Activated CD8-positive, alpha-beta memory T cell treated with anti-CD3 and anti-CD28 coated beads, Interleukin-2, amount 10 ng/mL, durations not matched to agents 7 days and 5 days (primary cell): ENCODE measurements around the gene FBXO11. TPM values are rescaled to one million over a fixed set of nuclear protein-coding genes. Genes with fewer than 3 reads are reported as not detected.
"Not testable (repeated sequence)": the region's sequence is repeated elsewhere in the genome, so short reads cannot be mapped to it uniquely, and the experiment has no call there.

ENCODE experiments used
- ATAC-seq: fragments of 150-1000 bp; cut with Tn5 transposase; one replicate; pipeline ENCODE4 v1.10.0; 2021; ENCODE audit warnings: moderate library complexity
- CTCF ChIA-PET: fragments of 350-600 bp; sonication (Branson Sonifier 250); formaldehyde crosslinking; loops from one replicate; lab custom pipeline; 2021; ENCODE audit warnings: antibody characterized with exemption; lab: Charles Lee
- DNase-seq: peaks from one replicate; pipeline ENCODE4 v3.0.0-alpha.2; 2020
- H3K27ac Mint-ChIP-seq: one replicate; pipeline ENCODE4 v1.8.0; 2021; ENCODE audit warnings: mild to moderate bottlenecking, mixed read lengths
- H3K27me3 Mint-ChIP-seq: one replicate; pipeline ENCODE4 v1.8.0; 2021; ENCODE audit warnings: mixed read lengths
- H3K36me3 Mint-ChIP-seq: one replicate; pipeline ENCODE4 v1.8.0; 2021; ENCODE audit warnings: mild to moderate bottlenecking, mixed read lengths
- H3K4me1 Mint-ChIP-seq: one replicate; pipeline ENCODE4 v1.8.0; 2021; ENCODE audit warnings: mixed read lengths
- H3K4me3 Mint-ChIP-seq: one replicate; pipeline ENCODE4 v1.8.0; 2021; ENCODE audit warnings: mild to moderate bottlenecking, moderate library complexity, mixed read lengths
- H3K9me3 Mint-ChIP-seq: one replicate; pipeline ENCODE4 v1.8.0; 2022; ENCODE audit warnings: low read depth, mixed read lengths
- total RNA-seq, 2 experiments: library from RNA; stranded (reverse); gene quantifications; one replicate each; pipeline ENCODE4 v1.2.3, GENCODE V29; 2021

FBXO11 gene
- 10 to 100 TPM; 49.8 to 52.7 TPM for total RNA-seq

DNA sequence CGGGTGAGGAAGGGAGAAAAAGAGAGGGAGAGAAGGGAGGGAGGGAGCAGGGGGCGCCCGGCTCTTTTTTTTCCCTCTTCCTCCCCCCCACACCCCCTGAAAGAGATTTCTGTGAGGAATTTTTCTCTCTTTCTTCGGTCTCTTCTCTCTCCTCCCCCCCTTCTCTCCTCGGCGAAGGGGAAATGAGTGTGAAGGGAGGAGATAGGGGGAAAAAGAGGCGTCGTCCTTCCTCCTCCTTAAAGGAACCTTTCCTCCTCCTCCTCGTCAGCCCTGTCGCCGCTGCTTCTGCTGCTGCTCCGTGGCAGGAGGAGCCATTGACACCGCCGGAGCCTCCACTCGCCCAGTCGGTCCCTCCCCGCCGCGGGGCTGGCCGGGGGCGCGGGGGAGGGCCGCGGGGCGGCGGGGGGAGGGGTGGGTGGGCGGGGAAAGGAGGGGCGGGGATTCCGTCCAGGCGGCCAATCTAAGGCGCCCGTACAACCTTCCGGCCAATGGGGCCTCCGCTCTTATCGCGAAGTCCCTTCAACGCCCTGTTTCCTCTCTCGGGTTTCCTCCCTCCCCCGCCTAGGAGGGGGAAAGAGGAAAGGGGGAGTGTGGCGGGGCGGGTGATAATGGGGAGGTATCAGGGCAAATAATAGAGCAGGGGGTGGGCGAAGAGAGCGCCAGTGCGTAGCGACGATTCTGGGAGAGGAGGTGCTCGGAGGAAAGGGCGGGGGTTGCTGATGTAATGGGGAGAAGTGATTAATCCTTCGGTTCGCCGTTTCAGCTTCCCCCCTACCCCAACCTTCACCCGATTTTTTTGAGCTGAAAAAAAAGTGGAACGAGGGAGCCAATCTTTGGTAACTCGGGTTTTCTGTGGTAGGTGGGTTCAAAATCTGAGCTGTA lies at the start of gene FBXO11:
Gene FBXO11, minus strand, starts transcription at position 342 of the 882 bp plus-strand sequence. CDS start 778 bp downstream, outside the sequence.
- peak within 1 kb of the TSS; percentile 84 for H3K4me3 Mint-ChIP-seq
- DNase-seq (peak; percentile 98), ATAC-seq (peak; percentile 86)
- H3K27ac Mint-ChIP-seq: peak within 1 kb of the TSS; percentile 89
- H3K4me1 Mint-ChIP-seq: peaks cover 36% of the 10 kb centered on the region
- CTCF ChIA-PET: interaction anchor here (0.6 to 2.1 kb wide), 8 partner anchors 9 to 571 kb away, joined by 3 to 8 read pairs (median 3); no protein-coding TSS in a partner anchor
- H3K27me3 Mint-ChIP-seq: no peaks in the 10 kb centered on the region
- H3K9me3 Mint-ChIP-seq: no peaks in the 10 kb centered on the region
- peaks cover 5% of the 10 kb centered on the region for H3K36me3 Mint-ChIP-seq

DNA sequence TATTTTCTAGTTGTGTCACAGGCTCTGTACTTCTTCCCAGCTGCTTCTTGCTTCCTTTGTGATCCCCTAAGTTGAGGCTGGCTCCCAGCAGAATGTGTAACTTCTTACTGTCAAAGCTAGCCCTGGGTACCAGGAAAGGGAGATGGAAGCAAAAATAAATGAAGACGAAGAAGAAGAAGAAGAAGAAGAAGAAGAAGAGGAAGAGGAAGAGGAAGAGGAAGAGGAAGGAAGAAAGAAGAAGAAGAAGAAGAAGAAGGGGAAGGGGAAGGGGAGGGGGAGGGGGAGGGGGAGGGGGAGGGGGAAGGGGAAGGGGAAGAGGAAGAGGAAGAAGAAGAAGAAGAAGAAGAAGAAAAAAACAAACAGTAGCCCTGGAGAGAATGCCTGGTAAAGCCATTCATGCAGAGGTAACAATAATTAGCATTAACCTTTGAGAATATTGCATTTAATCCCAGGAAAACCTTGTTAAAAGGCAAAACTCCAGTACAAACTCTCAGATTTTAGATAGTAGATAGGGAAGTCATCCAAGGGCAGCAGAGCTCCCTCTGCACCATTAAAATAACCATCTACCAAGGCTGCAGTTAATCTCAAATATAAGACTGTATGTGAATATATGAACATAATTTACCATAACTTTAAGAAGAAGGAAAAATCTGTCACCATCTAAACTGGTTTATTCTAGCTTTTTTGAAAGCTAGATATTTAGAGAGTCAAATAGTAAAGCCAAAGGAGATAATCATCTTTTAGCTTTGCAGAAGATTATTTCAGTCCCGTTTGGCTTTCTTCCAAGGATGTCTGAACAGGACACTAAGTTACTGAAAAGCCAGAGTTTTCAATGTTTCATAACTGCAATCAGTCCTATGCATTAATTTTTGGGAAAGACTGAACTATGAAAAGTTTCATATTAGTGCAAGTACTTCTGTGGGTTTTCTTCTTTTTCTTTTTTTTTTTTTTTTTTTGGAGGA lies 44.3 kb upstream of the FBXO11 start:
- H3K27ac Mint-ChIP-seq: no peak overlapping the region
- H3K36me3 Mint-ChIP-seq: peaks cover 1% of the 10 kb centered on the region
- H3K4me1 Mint-ChIP-seq: no peaks in the 10 kb centered on the region
- no peak overlapping the region for H3K4me3 Mint-ChIP-seq
- no peak for ATAC-seq
- H3K27me3 Mint-ChIP-seq: peaks cover 5% of the 10 kb centered on the region
- CTCF ChIA-PET: no interaction called here
- no peak for DNase-seq
- no peaks in the 10 kb centered on the region for H3K9me3 Mint-ChIP-seq

DNA sequence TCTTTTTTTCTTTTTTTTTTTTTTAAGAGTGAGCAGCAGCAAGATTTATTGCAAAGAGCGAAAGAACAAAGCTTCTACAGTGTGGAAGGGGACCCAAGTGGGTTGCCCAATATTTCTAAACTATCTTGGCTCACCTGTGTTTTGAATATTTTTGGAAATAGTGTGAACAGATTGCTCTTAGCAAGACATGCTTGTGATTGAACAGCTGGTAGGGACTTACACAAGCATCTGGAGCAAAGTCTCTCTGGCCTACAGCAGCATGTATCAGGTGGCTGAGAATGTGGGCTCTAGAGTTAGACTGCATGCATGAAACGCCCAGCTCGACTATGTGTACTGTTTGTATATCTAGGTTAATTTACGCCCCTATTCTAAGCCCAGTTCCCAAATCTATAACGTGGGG lies 40.3 kb upstream of the FBXO11 start:
- no peaks in the 10 kb centered on the region for H3K27me3 Mint-ChIP-seq
- ATAC-seq (no peak), DNase-seq (no peak)
- H3K9me3 Mint-ChIP-seq: no peaks in the 10 kb centered on the region
- CTCF ChIA-PET: no interaction called here
- H3K4me3 Mint-ChIP-seq: no peak overlapping the region
- H3K27ac Mint-ChIP-seq: no peak overlapping the region
- no peaks in the 10 kb centered on the region for H3K4me1 Mint-ChIP-seq
- no peaks in the 10 kb centered on the region for H3K36me3 Mint-ChIP-seq

DNA sequence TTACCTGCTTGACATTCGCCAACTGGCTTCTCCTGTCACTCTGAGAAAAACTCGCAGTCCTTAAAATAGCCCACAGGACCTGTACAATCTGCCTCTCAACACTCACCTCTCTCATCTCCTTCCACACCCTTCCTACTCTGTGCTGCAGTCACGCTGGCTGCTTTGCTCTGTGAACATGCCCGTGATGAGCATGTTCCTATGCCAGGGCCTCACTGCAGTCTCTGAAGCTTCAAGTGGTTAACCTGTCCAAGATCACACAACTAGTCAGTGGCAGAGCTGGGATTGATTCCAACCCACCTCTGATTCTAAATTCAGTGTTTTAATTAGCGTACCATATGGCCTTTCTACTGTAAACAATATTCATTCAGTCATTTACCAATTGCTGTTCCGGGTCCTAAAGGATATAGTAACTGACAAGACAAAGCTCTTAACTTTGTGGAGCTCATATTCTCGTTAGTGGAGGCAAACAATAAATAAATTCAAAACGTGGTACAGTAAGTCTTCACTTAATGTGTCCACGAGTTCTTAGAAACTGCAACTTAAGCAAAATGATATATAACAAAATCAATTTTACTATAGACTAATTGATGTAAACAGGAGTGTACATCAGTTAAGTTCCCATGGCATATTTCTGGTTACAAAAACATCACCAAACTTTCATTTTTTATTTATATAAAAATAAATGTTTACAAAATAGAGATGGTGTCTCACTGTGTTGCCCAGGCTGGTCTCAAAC lies 38.9 kb upstream of the FBXO11 start:
- Mint-ChIP-seq H3K36me3 (no peaks in the 10 kb centered on the region), H3K27me3 (no peaks in the 10 kb centered on the region), H3K9me3 (no peaks in the 10 kb centered on the region), H3K27ac (no peak overlapping the region), H3K4me1 (no peaks in the 10 kb centered on the region), H3K4me3 (no peak overlapping the region)
- no peak for DNase-seq
- no peak for ATAC-seq
- CTCF ChIA-PET: no interaction called here

DNA sequence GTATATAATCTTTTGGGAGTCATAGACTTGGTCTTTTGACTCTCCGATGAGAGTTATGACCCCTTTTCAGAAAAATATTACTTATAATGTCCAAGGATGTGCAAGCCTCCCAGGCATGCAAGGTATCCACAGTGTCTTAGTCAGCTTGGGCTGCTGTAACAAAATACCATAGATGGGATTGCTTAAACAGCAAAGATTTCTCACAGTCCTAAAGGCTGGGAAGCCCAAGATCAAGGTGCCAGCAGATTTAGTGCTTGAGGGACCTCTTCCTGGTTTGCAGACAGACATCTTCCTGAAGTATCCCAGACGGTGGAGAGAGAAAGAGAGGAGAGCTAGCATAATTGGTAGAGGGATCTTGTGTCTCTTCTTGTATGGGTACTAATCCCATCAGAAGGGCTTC lies 35.6 kb upstream of the FBXO11 start:
- ATAC-seq: no peak
- H3K4me1 Mint-ChIP-seq: peaks cover 7% of the 10 kb centered on the region
- H3K27me3 Mint-ChIP-seq: peaks cover 15% of the 10 kb centered on the region
- H3K4me3 Mint-ChIP-seq: no peak overlapping the region
- CTCF ChIA-PET: no interaction called here
- DNase-seq: no peak
- H3K36me3 Mint-ChIP-seq: no peaks in the 10 kb centered on the region
- H3K9me3 Mint-ChIP-seq: no peaks in the 10 kb centered on the region
- H3K27ac Mint-ChIP-seq: no peak overlapping the region

DNA sequence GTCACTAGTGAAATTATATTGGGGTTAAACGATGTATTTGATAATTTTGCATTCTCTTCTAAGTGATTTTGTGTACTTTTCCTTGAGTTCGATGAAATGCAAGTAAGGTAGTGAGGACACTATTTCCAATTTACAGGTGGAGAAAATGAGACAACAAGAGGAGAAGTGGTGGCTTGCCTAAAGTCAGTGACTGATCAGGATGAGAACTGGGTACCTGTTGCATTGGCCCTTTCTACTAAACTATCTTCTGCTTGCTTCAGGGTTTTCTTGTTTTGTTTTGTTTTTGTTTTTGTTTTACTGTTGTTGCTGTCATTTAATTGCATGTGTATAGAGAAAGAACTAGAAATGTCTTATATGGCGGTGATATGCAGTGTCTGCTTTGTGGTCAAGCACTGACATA lies 31.4 kb upstream of the FBXO11 start:
- peaks cover 15% of the 10 kb centered on the region for H3K27me3 Mint-ChIP-seq
- CTCF ChIA-PET: no interaction called here
- peaks cover 7% of the 10 kb centered on the region for H3K4me1 Mint-ChIP-seq
- ATAC-seq (no peak), DNase-seq (no peak)
- no peaks in the 10 kb centered on the region for H3K9me3 Mint-ChIP-seq
- peak overlapping the region; percentile 47 for H3K27ac Mint-ChIP-seq
- H3K4me3 Mint-ChIP-seq: no peak overlapping the region
- no peaks in the 10 kb centered on the region for H3K36me3 Mint-ChIP-seq

DNA sequence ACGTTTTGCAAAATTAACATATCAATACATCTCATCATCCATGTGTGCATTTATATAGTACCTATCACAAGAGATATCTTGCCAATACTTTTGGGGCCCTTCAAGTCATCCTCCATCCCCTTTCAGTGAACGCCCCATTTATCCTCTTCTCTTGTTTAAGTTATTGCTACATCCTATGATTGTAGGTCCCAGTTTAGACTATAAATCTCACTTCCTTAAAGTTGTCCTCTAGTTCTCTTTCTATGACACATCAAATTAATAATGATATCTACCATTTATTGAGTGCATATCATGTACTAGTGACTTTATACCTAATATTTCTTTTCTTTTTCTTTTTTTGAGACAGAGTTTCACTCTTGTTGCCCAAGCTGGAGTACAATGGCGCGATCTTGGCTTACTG lies 28.8 kb upstream of the FBXO11 start:
- H3K27ac Mint-ChIP-seq: no peak overlapping the region
- ATAC-seq: no peak
- H3K4me1 Mint-ChIP-seq: peaks cover 7% of the 10 kb centered on the region
- H3K27me3 Mint-ChIP-seq: peaks cover 15% of the 10 kb centered on the region
- no peaks in the 10 kb centered on the region for H3K9me3 Mint-ChIP-seq
- no peaks in the 10 kb centered on the region for H3K36me3 Mint-ChIP-seq
- no peak for DNase-seq
- H3K4me3 Mint-ChIP-seq: no peak overlapping the region
- CTCF ChIA-PET: no interaction called here

DNA sequence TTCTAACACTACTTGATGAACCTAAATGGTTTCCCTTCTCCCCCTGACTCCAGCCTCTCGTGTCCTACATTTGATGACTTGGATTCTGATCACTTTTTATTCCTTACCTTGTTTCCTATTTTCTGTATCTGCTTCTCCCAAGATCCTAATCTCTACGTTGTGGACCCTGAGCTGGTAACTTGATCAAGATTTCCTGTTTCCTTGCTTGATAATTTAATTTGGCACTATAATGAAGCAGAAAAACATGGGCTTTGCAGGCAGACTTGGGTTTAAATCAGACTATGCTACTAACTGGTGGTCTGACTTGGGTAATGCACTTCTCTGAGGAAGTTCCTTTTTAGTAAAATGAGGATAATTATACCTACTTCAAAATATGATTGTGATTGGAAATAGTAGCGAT lies 11.7 kb upstream of the FBXO11 start:
- ATAC-seq (no peak), DNase-seq (no peak)
- Mint-ChIP-seq H3K4me1 (no peaks in the 10 kb centered on the region), H3K36me3 (no peaks in the 10 kb centered on the region), H3K9me3 (no peaks in the 10 kb centered on the region), H3K27ac (no peak overlapping the region), H3K4me3 (no peak overlapping the region), H3K27me3 (no peaks in the 10 kb centered on the region)
- CTCF ChIA-PET: interaction anchor here (0.7 kb wide), 1 partner anchor 31 kb away, joined by 3 read pairs; no protein-coding TSS in a partner anchor

DNA sequence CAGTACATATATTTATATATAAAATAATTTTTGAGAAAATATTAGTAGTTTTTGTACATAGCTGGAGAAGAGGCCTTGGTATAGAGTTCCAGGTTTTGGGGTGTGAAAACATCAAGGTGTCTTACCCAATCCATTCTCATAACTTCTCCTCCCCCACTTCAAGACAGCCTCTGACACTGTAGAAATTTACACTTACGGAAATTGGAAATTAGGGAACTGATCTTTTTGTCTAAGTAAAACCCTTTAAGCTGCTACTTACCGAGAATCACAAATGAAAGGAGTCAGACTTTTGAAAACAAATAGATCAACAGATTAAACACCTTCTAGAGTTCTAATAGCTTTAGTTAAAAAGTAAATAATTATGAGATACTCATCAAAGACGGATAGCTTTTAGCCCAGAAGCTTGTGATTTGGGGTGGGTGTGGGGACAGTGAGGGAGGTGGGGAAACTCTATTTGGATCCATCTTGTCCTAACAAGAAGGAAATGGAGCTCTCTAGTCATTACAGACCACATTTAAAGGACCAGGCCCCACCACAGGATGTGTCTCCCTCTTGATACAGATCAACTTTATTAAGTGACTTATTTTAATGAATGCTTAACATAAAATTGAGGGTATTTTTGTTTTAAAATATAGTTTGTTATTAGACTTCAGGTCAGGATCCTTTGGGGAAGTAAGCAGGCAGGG lies 11.1 kb upstream of the FBXO11 start:
- ATAC-seq: no peak
- no peaks in the 10 kb centered on the region for H3K36me3 Mint-ChIP-seq
- H3K4me3 Mint-ChIP-seq: no peak overlapping the region
- no peaks in the 10 kb centered on the region for H3K9me3 Mint-ChIP-seq
- H3K4me1 Mint-ChIP-seq: no peaks in the 10 kb centered on the region
- H3K27me3 Mint-ChIP-seq: no peaks in the 10 kb centered on the region
- H3K27ac Mint-ChIP-seq: no peak overlapping the region
- CTCF ChIA-PET: interaction anchor here (0.8 kb wide), 1 partner anchor 15 kb away, joined by 3 read pairs; no protein-coding TSS in a partner anchor
- DNase-seq: no peak

DNA sequence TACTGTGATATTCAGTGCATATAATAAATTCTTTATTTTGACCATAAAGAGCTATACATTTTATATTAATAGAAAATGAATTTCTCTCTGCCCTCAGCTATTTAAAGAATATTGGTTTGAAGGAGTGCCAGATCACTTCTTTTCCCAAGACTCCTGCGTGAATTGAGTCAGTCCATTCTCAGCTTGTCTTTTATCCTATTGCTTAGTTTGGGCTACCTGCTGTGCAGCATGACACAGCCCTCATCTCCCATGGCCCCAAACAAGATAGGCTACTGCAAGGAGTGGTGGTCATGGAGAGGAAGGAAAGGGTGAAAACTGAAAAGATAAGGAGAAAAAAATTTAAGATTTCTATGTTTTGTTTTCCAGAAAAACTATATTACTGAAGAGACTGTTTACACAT lies 10.1 kb upstream of the FBXO11 start:
- no peak overlapping the region for H3K4me3 Mint-ChIP-seq
- no peaks in the 10 kb centered on the region for H3K4me1 Mint-ChIP-seq
- no peaks in the 10 kb centered on the region for H3K27me3 Mint-ChIP-seq
- H3K27ac Mint-ChIP-seq: no peak overlapping the region
- no peaks in the 10 kb centered on the region for H3K9me3 Mint-ChIP-seq
- CTCF ChIA-PET: interaction anchor here (0.7 to 1.2 kb wide), 2 partner anchors 9 to 504 kb away, joined by 3 read pairs; no protein-coding TSS in a partner anchor
- ATAC-seq (no peak), DNase-seq (no peak)
- H3K36me3 Mint-ChIP-seq: no peaks in the 10 kb centered on the region

DNA sequence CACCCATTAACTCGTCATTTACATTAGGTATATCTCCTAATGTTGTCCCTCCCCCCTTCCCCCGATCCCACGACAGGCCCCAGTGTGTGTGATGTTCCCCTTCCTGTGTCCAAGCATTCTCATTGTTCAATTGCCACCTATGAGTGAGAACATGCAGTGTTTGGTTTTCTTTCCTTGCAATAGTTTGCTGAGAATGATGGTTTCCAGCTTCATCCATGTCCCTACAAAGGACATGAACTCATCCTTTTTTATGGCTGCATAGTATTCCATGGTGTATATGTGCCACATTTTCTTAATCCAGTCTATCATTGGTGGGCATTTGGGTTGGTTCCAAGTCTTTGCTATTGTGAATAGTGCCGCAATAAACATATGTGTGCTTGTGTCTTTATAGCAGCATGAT lies 4.4 kb upstream of the FBXO11 start:
- CTCF ChIA-PET, H3K27me3 Mint-ChIP-seq, H3K27ac Mint-ChIP-seq, H3K36me3 Mint-ChIP-seq, DNase-seq, H3K9me3 Mint-ChIP-seq, H3K4me3 Mint-ChIP-seq, ATAC-seq: not testable (repeated sequence)
- peaks cover 10% of the 10 kb centered on the region for H3K4me1 Mint-ChIP-seq

DNA sequence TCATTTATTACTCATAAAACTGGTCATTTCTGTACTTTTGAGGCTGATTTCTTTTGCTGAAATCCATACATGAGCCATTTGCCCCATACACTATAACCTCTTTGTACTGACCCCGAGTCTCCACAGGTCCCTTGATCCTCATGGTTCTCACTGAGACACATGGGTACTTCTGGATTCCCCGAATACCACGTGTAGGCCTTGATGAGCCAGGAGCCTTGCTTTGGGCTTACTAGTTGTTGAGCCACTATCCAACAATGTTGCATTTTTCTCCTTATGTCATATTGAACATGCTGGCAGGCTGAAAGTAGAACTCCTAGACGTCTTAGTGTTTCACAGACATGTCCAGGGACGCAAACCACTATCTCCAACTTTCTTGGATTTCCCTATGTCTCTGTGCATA lies 2.4 kb upstream of the FBXO11 start:
- DNase-seq: no peak
- CTCF ChIA-PET: interaction anchor here (2.1 kb wide), 1 partner anchor 51 kb away, joined by 8 read pairs; no protein-coding TSS in a partner anchor

More for the DNA sequence above, 2.4 kb upstream of the FBXO11 start:
- Mint-ChIP-seq H3K36me3 (peaks cover 5% of the 10 kb centered on the region), H3K27ac (no peak overlapping the region), H3K4me3 (no peak overlapping the region), H3K27me3 (no peaks in the 10 kb centered on the region), H3K9me3 (no peaks in the 10 kb centered on the region), H3K4me1 (peaks cover 16% of the 10 kb centered on the region)
- ATAC-seq: no peak
